Ectodermal cell (in vitro differentiated cells): ENCODE measurements around the gene FAM180B.

ENCODE experiments used
- H3K27ac ChIP-seq: 2 replicates; pipeline ENCODE4 v1.7.0; 2013; ENCODE audit warnings: mild to moderate bottlenecking, low read depth, low read length; ENCODE audit not compliant: insufficient read depth, poor library complexity, severe bottlenecking
- H3K27me3 ChIP-seq: 2 replicates; pipeline ENCODE4 v1.7.0; 2013; ENCODE audit warnings: mild to moderate bottlenecking, low read length; ENCODE audit not compliant: insufficient read depth, control insufficient read depth, poor library complexity, severe bottlenecking
- H3K36me3 ChIP-seq: one replicate; pipeline ENCODE4 v1.7.0; 2013; ENCODE audit warnings: low read length; ENCODE audit not compliant: control insufficient read depth, insufficient read depth
- H3K4me1 ChIP-seq: one replicate; pipeline ENCODE4 v1.7.0; 2013; ENCODE audit warnings: low read length; ENCODE audit not compliant: control insufficient read depth, insufficient read depth
- H3K4me3 ChIP-seq: 2 replicates; pipeline ENCODE4 v1.7.0; 2013; ENCODE audit warnings: low read depth, low read length, control low read depth; ENCODE audit not compliant: insufficient read depth
- H3K9me3 ChIP-seq: 2 replicates; pipeline ENCODE4 v1.7.0; 2013; ENCODE audit warnings: mild to moderate bottlenecking, low read length, moderate library complexity; ENCODE audit not compliant: control insufficient read depth
- WGBS, 2 experiments: methylation state at CpG; one replicate each; pipeline ENCODE4 v1.1.7; 2013; ENCODE audit warnings: missing lambda C conversion rate in 2 of 2; 5-methylcytosine and 5-hydroxymethylcytosine counted together

Gene FAM180B

GRCh38 chr11:47593934-47594855 is 7.7 kb downstream of the FAM180B start, which contains the start of gene C1QTNF4:
Gene C1QTNF4, minus strand, starts transcription at chr11:47594411. Its CDS starts 3,601 bp downstream, at chr11:47590810.
- no peak within 1 kb of the TSS for H3K27ac ChIP-seq
- H3K4me3 ChIP-seq = peak within 1 kb of the TSS; percentile 63
- no peaks in the 10 kb centered on the region for H3K36me3 ChIP-seq
- H3K27me3 ChIP-seq = peaks cover 39% of the 10 kb centered on the region
- H3K9me3 ChIP-seq = no peaks in the 10 kb centered on the region
- WGBS, 2 experiments = 2% methylated on average over 48 of the region's 48 CpGs
- peaks cover 9% of the 10 kb centered on the region for H3K4me1 ChIP-seq

- Histone ChIP-seq H3K9me3 (no peaks in the 10 kb centered on the region), H3K36me3 (no peaks in the 10 kb centered on the region), H3K4me3 (no peak overlapping the region), H3K27me3 (peaks cover 39% of the 10 kb centered on the region), H3K4me1 (peaks cover 15% of the 10 kb centered on the region), H3K27ac (no peak overlapping the region)
- WGBS, 2 experiments = 69 to 73% methylated on average over 7 of the region's 7 CpGs
Observed at GRCh38 chr11:47595029-47595428, 8.6 kb downstream of the FAM180B start.

- 93 to 100% methylated on average over 1 of the region's 1 CpG for WGBS, 2 experiments
- Histone ChIP-seq H3K27ac (no peak overlapping the region), H3K36me3 (no peaks in the 10 kb centered on the region), H3K4me1 (peaks cover 15% of the 10 kb centered on the region), H3K27me3 (peaks cover 39% of the 10 kb centered on the region), H3K4me3 (no peak overlapping the region), H3K9me3 (no peaks in the 10 kb centered on the region)
Observed at GRCh38 chr11:47595967-47596366, 9.5 kb downstream of the FAM180B start.

GRCh38 chr11:47599902-47600301 is 13.4 kb downstream of the FAM180B start:
- no peak overlapping the region for H3K4me3 ChIP-seq
- WGBS, 2 experiments = 87 to 89% methylated on average over 4 of the region's 4 CpGs
- peaks cover 8% of the 10 kb centered on the region for H3K27me3 ChIP-seq
- H3K9me3 ChIP-seq = no peaks in the 10 kb centered on the region
- no peaks in the 10 kb centered on the region for H3K36me3 ChIP-seq
- H3K27ac ChIP-seq = no peak overlapping the region
- H3K4me1 ChIP-seq = peaks cover 7% of the 10 kb centered on the region

- Histone ChIP-seq H3K36me3 (no peaks in the 10 kb centered on the region), H3K4me3 (no peak overlapping the region), H3K27ac (no peak overlapping the region), H3K9me3 (no peaks in the 10 kb centered on the region), H3K4me1 (peaks cover 5% of the 10 kb centered on the region), H3K27me3 (no peaks in the 10 kb centered on the region)
- WGBS, 2 experiments = 94 to 99% methylated on average over 4 of the region's 4 CpGs
Observed at GRCh38 chr11:47603295-47603694, 16.8 kb downstream of the FAM180B start.

- H3K27me3 ChIP-seq = no peaks in the 10 kb centered on the region
- H3K27ac ChIP-seq = no peak overlapping the region
- no peaks in the 10 kb centered on the region for H3K36me3 ChIP-seq
- H3K9me3 ChIP-seq = no peaks in the 10 kb centered on the region
- WGBS, 2 experiments = 87 to 91% methylated on average over 3 of the region's 3 CpGs
- H3K4me3 ChIP-seq = no peak overlapping the region
- no peaks in the 10 kb centered on the region for H3K4me1 ChIP-seq
Observed at GRCh38 chr11:47605921-47606320, 19.4 kb downstream of the FAM180B start.

- 61 to 63% methylated on average over 5 of the region's 5 CpGs for WGBS, 2 experiments
- no peaks in the 10 kb centered on the region for H3K27me3 ChIP-seq
- H3K4me3 ChIP-seq = no peak overlapping the region
- H3K27ac ChIP-seq = no peak overlapping the region
- no peaks in the 10 kb centered on the region for H3K36me3 ChIP-seq
- H3K9me3 ChIP-seq = no peaks in the 10 kb centered on the region
- no peaks in the 10 kb centered on the region for H3K4me1 ChIP-seq
Observed at GRCh38 chr11:47606731-47607130, 20.3 kb downstream of the FAM180B start.

GRCh38 chr11:47607380-47607779 is 20.9 kb downstream of the FAM180B start:
- Histone ChIP-seq H3K9me3 (no peaks in the 10 kb centered on the region), H3K27ac (no peak overlapping the region), H3K36me3 (no peaks in the 10 kb centered on the region), H3K27me3 (no peaks in the 10 kb centered on the region), H3K4me1 (no peaks in the 10 kb centered on the region), H3K4me3 (no peak overlapping the region)
- WGBS, 2 experiments = 95% methylated on average over 7 of the region's 7 CpGs

GRCh38 chr11:47609675-47610074 is 23.2 kb downstream of the FAM180B start:
- Histone ChIP-seq H3K4me1 (no peaks in the 10 kb centered on the region), H3K4me3 (no peak overlapping the region), H3K27me3 (no peaks in the 10 kb centered on the region), H3K36me3 (no peaks in the 10 kb centered on the region), H3K9me3 (no peaks in the 10 kb centered on the region), H3K27ac (no peak overlapping the region)
- 92 to 94% methylated on average over 3 of the region's 3 CpGs for WGBS, 2 experiments

- 93 to 98% methylated on average over 6 of the region's 6 CpGs for WGBS, 2 experiments
- Histone ChIP-seq H3K4me1 (no peaks in the 10 kb centered on the region), H3K27ac (no peak overlapping the region), H3K36me3 (no peaks in the 10 kb centered on the region), H3K4me3 (no peak overlapping the region), H3K27me3 (no peaks in the 10 kb centered on the region), H3K9me3 (no peaks in the 10 kb centered on the region)
Observed at GRCh38 chr11:47611348-47611794, 24.9 kb downstream of the FAM180B start.
